ENCODE measurements around the gene TAX1BP1. TPM values are rescaled to one million over a fixed set of nuclear protein-coding genes. Genes with fewer than 3 reads are reported as not detected.
"Not testable (repeated sequence)": the region's sequence is repeated elsewhere in the genome, so short reads cannot be mapped to it uniquely, and the experiment has no call there.

Gene TAX1BP1
- total RNA-seq, 2 donors from 2014 or later = 38.9 to 57.6 TPM

- no peak for DNase-seq
- ATAC-seq = no peak
- no peaks in the 10 kb centered on the region for H3K27me3 ChIP-seq
- WGBS, 2 donors = 95 to 96% methylated on average over 15 of the region's 15 CpGs
- no peaks in the 10 kb centered on the region for H3K9me3 ChIP-seq
- H3K4me1 ChIP-seq = peaks cover 11% of the 10 kb centered on the region
- H3K4me3 ChIP-seq = no peak overlapping the region
- H3K36me3 ChIP-seq (replicated peaks in 1 of 2; ENCODE audit: insufficient read depth in 1 of 2, low read depth in 2 of 2) = no peaks in the 10 kb centered on the region
- intact Hi-C loops (cut with DNase I) = no loop called here
- H3K27ac ChIP-seq = no peak overlapping the region
- TF ChIP-seq, protein P1, sequence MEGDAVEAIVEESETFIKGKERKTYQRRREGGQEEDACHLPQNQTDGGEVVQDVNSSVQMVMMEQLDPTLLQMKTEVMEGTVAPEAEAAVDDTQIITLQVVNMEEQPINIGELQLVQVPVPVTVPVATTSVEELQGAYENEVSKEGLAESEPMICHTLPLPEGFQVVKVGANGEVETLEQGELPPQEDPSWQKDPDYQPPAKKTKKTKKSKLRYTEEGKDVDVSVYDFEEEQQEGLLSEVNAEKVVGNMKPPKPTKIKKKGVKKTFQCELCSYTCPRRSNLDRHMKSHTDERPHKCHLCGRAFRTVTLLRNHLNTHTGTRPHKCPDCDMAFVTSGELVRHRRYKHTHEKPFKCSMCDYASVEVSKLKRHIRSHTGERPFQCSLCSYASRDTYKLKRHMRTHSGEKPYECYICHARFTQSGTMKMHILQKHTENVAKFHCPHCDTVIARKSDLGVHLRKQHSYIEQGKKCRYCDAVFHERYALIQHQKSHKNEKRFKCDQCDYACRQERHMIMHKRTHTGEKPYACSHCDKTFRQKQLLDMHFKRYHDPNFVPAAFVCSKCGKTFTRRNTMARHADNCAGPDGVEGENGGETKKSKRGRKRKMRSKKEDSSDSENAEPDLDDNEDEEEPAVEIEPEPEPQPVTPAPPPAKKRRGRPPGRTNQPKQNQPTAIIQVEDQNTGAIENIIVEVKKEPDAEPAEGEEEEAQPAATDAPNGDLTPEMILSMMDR (IDR thresholded peaks at IDR 0.05) = no peak
- no peak for TF ChIP-seq POLR2A (IDR thresholded peaks at IDR 0.05)
Observed at GRCh38 chr7:27843584-27844305, 103.8 kb downstream of the TAX1BP1 start.

- TF ChIP-seq POLR2A (IDR thresholded peaks at IDR 0.05) = no peak
- TF ChIP-seq, protein P1 (IDR thresholded peaks at IDR 0.05) = no peak
- Histone ChIP-seq H3K4me3 (no peak overlapping the region), H3K9me3 (no peaks in the 10 kb centered on the region), H3K27ac (no peak overlapping the region), H3K36me3 (replicated peaks in 1 of 2; ENCODE audit: insufficient read depth in 1 of 2, low read depth in 2 of 2) (no peaks in the 10 kb centered on the region), H3K4me1 (peaks cover 15% of the 10 kb centered on the region), H3K27me3 (no peaks in the 10 kb centered on the region)
- 93 to 97% methylated on average over 3 of the region's 3 CpGs for WGBS, 2 donors
- DNase-seq = no peak
- intact Hi-C loops (cut with DNase I) = no loop called here
- no peak for ATAC-seq
Observed at GRCh38 chr7:27846388-27846787, 106.4 kb downstream of the TAX1BP1 start.

DNA sequence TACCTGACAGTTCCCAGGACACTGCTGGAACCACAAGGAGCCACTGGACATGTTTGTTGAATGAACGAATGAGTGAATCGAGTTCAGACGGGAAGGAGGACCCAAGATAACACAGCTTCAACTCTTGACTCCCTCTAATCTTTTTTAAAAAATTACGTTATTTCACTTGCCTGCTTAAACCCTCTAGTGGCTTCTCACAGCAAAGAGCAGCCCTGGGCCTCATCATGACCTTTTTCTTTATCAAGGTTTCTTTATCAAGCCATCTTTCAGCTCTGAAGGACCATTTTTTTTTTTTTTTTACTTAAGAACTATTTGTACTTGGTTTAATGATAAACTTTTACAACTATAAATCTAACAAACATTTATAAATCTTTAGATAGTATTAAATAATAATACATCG is 110.6 kb downstream of the TAX1BP1 start:
- Histone ChIP-seq H3K36me3 (replicated peaks in 1 of 2; ENCODE audit: insufficient read depth in 1 of 2, low read depth in 2 of 2) (no peaks in the 10 kb centered on the region), H3K9me3 (no peaks in the 10 kb centered on the region), H3K27ac (no peak overlapping the region), H3K4me1 (peaks cover 5% of the 10 kb centered on the region), H3K4me3 (no peak overlapping the region), H3K27me3 (no peaks in the 10 kb centered on the region)
- intact Hi-C loops (cut with DNase I) = no loop called here
- 68 to 75% methylated on average over 5 of the region's 5 CpGs for WGBS, 2 donors
- ATAC-seq = no peak
- DNase-seq = no peak
- TF ChIP-seq, protein P1 (IDR thresholded peaks at IDR 0.05) = no peak
- TF ChIP-seq POLR2A (IDR thresholded peaks at IDR 0.05) = no peak

GRCh38 chr7:27856703-27857485 is 116.9 kb downstream of the TAX1BP1 start:
- H3K27me3 ChIP-seq; ATAC-seq; H3K36me3 ChIP-seq (replicated peaks in 1 of 2; ENCODE audit: insufficient read depth in 1 of 2, low read depth in 2 of 2); H3K4me3 ChIP-seq; intact Hi-C loops (cut with DNase I); DNase-seq; H3K27ac ChIP-seq; H3K4me1 ChIP-seq; H3K9me3 ChIP-seq: not testable (repeated sequence)
- 99 to 100% methylated on average over 4 to 19 of the region's 28 CpGs for WGBS, 2 donors

DNA sequence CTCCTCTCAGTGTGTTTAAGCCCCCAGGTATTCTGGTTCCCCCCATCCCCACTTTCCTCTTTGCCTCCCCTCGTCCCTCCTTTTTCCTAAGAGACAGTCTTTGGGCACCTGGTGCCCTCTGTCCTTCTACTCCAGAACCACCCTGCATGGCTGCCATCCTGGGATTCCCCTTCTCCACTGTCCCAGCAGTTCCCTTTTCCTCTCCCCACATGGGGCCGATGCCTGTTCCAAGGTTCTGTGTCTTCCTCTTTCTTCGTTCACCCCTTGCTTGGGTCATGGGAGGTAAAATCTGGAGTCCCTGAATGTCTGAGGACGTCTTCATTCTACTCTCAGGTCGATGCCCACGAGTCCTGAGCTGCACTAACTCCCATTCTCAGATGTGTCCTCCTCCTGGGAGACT is 120.8 kb downstream of the TAX1BP1 start:
- intact Hi-C loops (cut with DNase I) = no loop called here
- WGBS, 2 donors = 77 to 85% methylated on average over 6 of the region's 6 CpGs
- Histone ChIP-seq H3K27me3 (no peaks in the 10 kb centered on the region), H3K9me3 (no peaks in the 10 kb centered on the region), H3K4me1 (no peaks in the 10 kb centered on the region), H3K36me3 (replicated peaks in 1 of 2; ENCODE audit: insufficient read depth in 1 of 2, low read depth in 2 of 2) (no peaks in the 10 kb centered on the region), H3K27ac (no peak overlapping the region), H3K4me3 (no peak overlapping the region)
- DNase-seq = no peak
- TF ChIP-seq, protein P1 (IDR thresholded peaks at IDR 0.05) = no peak
- no peak for TF ChIP-seq POLR2A (IDR thresholded peaks at IDR 0.05)
- ATAC-seq = no peak
